ENCODE data around the gene WDTC1.

The WDTC1 gene

GRCh38 chr1:27218736-27219135, 15.7 kb upstream of the WDTC1 start:
- no peak for TF ChIP-seq CTCF (IDR thresholded peaks at IDR 0.05)

DNA sequence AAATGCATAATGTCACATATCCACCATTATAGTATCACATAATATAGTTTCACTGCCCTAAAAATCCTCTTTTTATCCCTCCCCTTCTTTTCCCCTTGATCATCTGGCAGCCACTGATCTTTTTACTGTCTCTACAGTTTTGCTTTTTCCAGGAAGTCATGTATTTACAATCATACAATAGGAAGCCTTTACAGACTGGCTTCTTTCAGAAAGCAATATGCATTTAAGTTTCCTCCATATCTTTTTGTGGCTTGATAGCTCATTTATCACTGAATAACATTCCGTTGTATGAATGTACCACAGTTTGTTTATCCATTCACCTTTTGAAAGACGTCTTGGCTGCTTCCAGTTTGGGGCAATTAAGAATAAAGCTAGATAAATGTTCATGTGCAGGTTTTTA, 14.3 kb upstream of the WDTC1 start:
- no peak for TF ChIP-seq CTCF (IDR thresholded peaks at IDR 0.05)

DNA sequence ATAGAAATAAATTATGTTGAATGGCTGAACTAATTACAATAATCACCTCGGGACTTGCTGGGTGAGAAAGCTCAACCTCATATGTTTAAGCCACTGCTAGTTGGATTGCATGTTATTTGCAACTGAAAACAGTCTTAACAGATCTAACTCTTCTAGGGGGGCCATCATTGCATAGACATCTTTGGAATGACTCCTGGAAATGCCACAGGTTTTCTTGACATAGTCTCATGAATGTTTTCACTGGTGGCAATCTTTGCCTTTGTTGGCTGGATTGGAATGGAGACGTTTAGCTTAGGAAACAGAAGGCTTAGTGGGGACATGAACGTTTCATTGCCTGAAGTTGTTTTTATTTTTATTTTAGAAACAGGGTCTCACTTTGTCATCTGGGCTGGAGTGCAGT, 8.8 kb upstream of the WDTC1 start:
- TF ChIP-seq CTCF (IDR thresholded peaks at IDR 0.05) = no peak

DNA sequence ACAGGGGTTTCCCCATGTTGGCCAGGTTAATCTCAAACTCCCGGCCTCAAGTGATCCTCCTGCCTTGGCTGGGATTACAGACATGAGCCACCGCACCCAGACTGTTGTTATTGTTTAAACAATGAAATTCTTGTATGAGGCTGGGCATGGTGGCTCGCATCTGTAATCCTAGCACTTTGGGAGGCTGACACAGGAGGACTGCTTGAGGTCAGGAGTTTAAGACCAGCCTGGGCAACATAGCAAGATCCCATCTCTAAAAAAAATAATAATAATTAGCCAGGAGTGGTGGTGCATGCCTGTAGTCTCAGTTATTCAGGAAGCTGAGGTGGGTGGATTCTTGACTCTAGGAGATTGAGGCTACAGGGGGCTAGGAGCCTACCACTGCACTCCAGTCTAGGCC, 6.7 kb upstream of the WDTC1 start:
- TF ChIP-seq CTCF (IDR thresholded peaks at IDR 0.05) = no peak

DNA sequence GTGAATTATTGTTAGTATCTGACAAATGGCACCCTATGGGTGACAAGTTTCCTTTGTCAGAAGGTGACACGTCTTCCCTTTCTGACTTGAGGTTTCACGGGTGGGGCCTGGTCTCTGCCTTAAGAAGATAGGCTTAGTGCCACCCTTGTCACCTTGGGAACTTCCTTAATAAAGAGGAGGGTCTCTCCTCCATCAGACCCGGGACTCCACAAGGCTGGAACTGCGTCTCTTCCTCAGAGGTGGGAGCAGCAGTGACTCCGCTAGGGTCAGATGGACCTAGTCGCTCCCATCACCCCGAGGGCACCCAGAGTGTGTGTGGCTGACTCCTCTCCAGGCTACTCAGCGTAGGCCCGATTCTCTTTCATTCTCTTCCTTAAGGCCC, 774 bp upstream of the WDTC1 start:
- TF ChIP-seq CTCF (IDR thresholded peaks at IDR 0.05) = no peak

DNA sequence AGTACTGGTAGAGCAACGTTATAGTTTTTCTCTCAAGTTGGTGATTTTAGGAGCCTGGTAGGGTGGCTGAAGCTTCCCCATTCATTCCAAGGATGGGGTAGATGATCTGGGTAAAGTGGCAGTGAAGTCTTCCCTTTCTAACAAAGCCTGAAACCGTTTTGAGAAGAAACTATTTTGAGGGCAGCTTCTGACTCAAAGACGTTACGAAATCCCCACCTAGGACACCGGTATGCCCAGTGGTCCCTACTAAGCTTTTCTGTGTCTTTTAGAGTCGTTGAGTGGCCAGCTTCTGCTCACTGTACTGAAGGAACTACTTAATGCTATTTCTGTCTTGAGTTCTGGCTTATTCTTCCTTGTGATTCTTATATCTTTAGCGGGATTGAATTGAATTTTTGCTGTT, 1.4 kb downstream of the WDTC1 start:
- no peak for TF ChIP-seq CTCF (IDR thresholded peaks at IDR 0.05)

DNA sequence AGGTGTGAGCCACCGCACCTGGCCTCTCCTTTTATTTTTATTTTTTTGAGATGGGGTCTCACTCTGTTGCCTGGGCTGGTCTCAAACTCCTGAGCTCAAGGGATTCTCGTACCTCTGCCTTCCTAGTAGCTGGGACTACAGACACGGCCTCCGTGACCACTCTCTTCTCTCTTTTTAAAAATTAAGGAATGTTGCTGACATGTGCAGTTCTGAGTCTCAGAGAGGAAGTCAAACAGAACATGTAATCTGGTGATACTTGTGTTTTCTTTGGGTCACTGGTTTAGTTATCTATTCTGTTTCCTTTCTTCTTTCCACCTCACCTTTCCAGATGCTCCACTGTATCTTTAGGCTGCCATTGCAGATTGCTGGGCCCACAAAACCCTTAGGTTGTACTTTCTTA, 2.7 kb downstream of the WDTC1 start:
- TF ChIP-seq CTCF (IDR thresholded peaks at IDR 0.05) = no peak

- no peak for TF ChIP-seq CTCF (IDR thresholded peaks at IDR 0.05)
Measured at GRCh38 chr1:27238032-27238431, 3.6 kb downstream of the WDTC1 start.
